HCT116 (cell line): Measurements from ENCODE around the gene PLCE1. TPM values are rescaled to one million over a fixed set of nuclear protein-coding genes. Genes with fewer than 3 reads are reported as not detected.

Source experiments
- ATAC-seq: fragments of 200-7000 bp; cut with Tn5 transposase; 2 replicates; pipeline ENCODE4 v1.9.1; 2020; ENCODE audit warnings: mild to moderate bottlenecking, moderate library complexity
- BruUV-seq: library from RNA; stranded (reverse); fragments of 400-500 nt; replicated peaks from 2 replicates; lab custom pipeline; 2021; lab: Mats Ljungman, UMichigan
- CTCF ChIA-PET: fragments of 300-600 bp; sonication (Branson Sonifier 250); formaldehyde crosslinking; loops from one replicate; lab custom pipeline; 2021; ENCODE audit warnings: antibody characterized with exemption; lab: Charles Lee
- POLR2A ChIA-PET: fragments of 300-600, 350-600 bp; sonication (Branson Sonifier 250); formaldehyde crosslinking; loops from one replicate; lab custom pipeline; 2021; ENCODE audit warnings: antibody characterized with exemption; lab: Charles Lee
- RAD21 ChIA-PET, 2 experiments: fragments of 300-600 bp; sonication (Branson Sonifier 250); formaldehyde crosslinking; loops; one replicate each; lab custom pipeline; 2023; ENCODE audit warnings: low total read pairs in 2 of 2; ENCODE audit not compliant: uncharacterized antibody in 2 of 2, unreplicated experiment in 2 of 2, low non-redundant PET in 1 of 2; lab: Charles Lee
- DNase-seq: peaks from one replicate; pipeline ENCODE4 v3.0.0-alpha.2; 2010; ENCODE audit warnings: low read depth, low spot score
- H2AFZ ChIP-seq: fragments of 200-600 bp; shearing (Covaris generic), sonication (generic); 2 replicates; pipeline ENCODE4 v1.6.1; 2017; ENCODE audit warnings: low read depth, mixed run types, mixed read lengths, antibody characterized with exemption, low read length; ENCODE audit not compliant: poor library complexity, severe bottlenecking
- H3K27ac ChIP-seq: 2 replicates; pipeline ENCODE4 v1.5.1; 2012; ENCODE audit warnings: low read depth, low read length
- H3K27me3 ChIP-seq: fragments of 200-600 bp; sonication (generic); 2 replicates; pipeline ENCODE4 v1.6.1; 2016; ENCODE audit warnings: mixed run types, low read length, mixed read lengths; ENCODE audit not compliant: insufficient read depth
- H3K36me3 ChIP-seq, 2 experiments: fragments of 200-500 bp in 1 of 2; fragments of 200-600 bp in 1 of 2; sonication (Bioruptor generic) in 1 of 2; sonication (generic) in 1 of 2; 2 replicates each; pipeline versions ENCODE4 v1.5.1 to v1.6.1; 2014 to 2016; ENCODE audit warnings: low read length in 2 of 2, inconsistent platforms in 1 of 2, mixed read lengths in 1 of 2, mixed run types in 1 of 2; ENCODE audit not compliant: insufficient read depth in 2 of 2, control insufficient read depth in 1 of 2
- H3K4me1 ChIP-seq, 2 experiments: fragments of 200-600 bp in 1 of 2; sonication (generic) in 1 of 2; 2 replicates each; pipeline versions ENCODE4 v1.5.1 to v1.6.1; 2012 to 2017; ENCODE audit warnings: low read length in 2 of 2, inconsistent platforms in 1 of 2, mild to moderate bottlenecking in 1 of 2, mixed read lengths in 1 of 2, mixed run types in 1 of 2, moderate library complexity in 1 of 2; ENCODE audit not compliant: insufficient read depth in 2 of 2, control insufficient read depth in 1 of 2
- H3K4me2 ChIP-seq: fragments of 200-600 bp; sonication (generic); 2 replicates; pipeline ENCODE4 v1.6.1; 2017; ENCODE audit warnings: mixed run types, low read length, mixed read lengths
- H3K4me3 ChIP-seq, 2 experiments: fragments of 200-600 bp in 1 of 2; sonication (generic) in 1 of 2; replicated peaks in 1 of 2; 2 replicates each; pipeline ENCODE4 v1.5.1; 2011 to 2016; ENCODE audit warnings: low read length in 2 of 2, control low read depth in 1 of 2, low read depth in 1 of 2, mild to moderate bottlenecking in 1 of 2, mixed read lengths in 1 of 2, mixed run types in 1 of 2
- H3K79me2 ChIP-seq: fragments of 200-600 bp; sonication (generic); 2 replicates; pipeline ENCODE4 v1.6.1; 2017; ENCODE audit warnings: mild to moderate bottlenecking, mixed run types, low read length, moderate library complexity, mixed read lengths; ENCODE audit not compliant: insufficient read depth
- H3K9ac ChIP-seq: fragments of 200-600 bp; sonication (generic); 2 replicates; pipeline ENCODE4 v1.6.1; 2016; ENCODE audit warnings: low read length, mixed read lengths
- H3K9me2 ChIP-seq: fragments of 200-600 bp; sonication (generic), shearing (Covaris generic); 2 replicates; pipeline ENCODE4 v1.6.1; 2017; ENCODE audit warnings: mixed run types, mild to moderate bottlenecking, moderate library complexity; ENCODE audit not compliant: insufficient read depth
- H3K9me3 ChIP-seq, 2 experiments: fragments of 200-500 bp in 1 of 2; fragments of 200-600 bp in 1 of 2; sonication (Bioruptor generic) in 1 of 2; sonication (generic) in 1 of 2; 2 replicates each; pipeline ENCODE4 v1.6.1; 2014 to 2017; ENCODE audit warnings: low read length in 2 of 2, mixed read lengths in 2 of 2, inconsistent platforms in 1 of 2, low read depth in 1 of 2, mild to moderate bottlenecking in 1 of 2, mixed run types in 1 of 2, moderate library complexity in 1 of 2; ENCODE audit not compliant: control insufficient read depth in 1 of 2, insufficient read depth in 1 of 2
- H4K20me1 ChIP-seq: fragments of 200-600 bp; sonication (generic), shearing (Covaris generic); 2 replicates; pipeline ENCODE4 v1.6.1; 2017; ENCODE audit warnings: mixed run types, mild to moderate bottlenecking, moderate library complexity; ENCODE audit not compliant: insufficient read depth
- ELF1 ChIP-seq: IDR thresholded peaks from 2 replicates; pipeline ENCODE4 v1.6.1; 2012; ENCODE audit warnings: low read depth, borderline replicate concordance
- EZH2 ChIP-seq: fragments of 200-600 bp; sonication (generic); IDR thresholded peaks from 2 replicates; pipeline ENCODE4 v1.6.1; 2017; ENCODE audit warnings: antibody characterized with exemption, mixed run types
- JUND ChIP-seq: IDR thresholded peaks from 2 replicates; pipeline ENCODE4 v1.6.1; 2012
- RAD21 ChIP-seq: IDR thresholded peaks from 2 replicates; pipeline ENCODE4 v1.6.1; 2012; ENCODE audit warnings: low read depth, mild to moderate bottlenecking
- SP1 ChIP-seq: IDR thresholded peaks from 2 replicates; pipeline ENCODE4 v1.6.1; 2012; ENCODE audit warnings: low read depth
- SRF ChIP-seq: IDR thresholded peaks from 2 replicates; pipeline ENCODE4 v1.6.1; 2012; ENCODE audit warnings: low read depth
- ZFX ChIP-seq: fragments of 450-650 bp; IDR thresholded peaks from 2 replicates; pipeline ENCODE4 v1.6.1; 2017
- intact Hi-C: fragments of 100-400 bp; cut with micrococcal nuclease; formaldehyde crosslinking; loops from 2 replicates; pipeline ENCODE4 v1.10.0; 2022
- total RNA-seq: library from RNA; stranded (reverse); gene quantifications from one replicate; pipeline ENCODE4 v1.2.1, GENCODE V29; 2021; ENCODE audit not compliant: unreplicated experiment
- TF ChIP-seq, protein P1 (sequence below): IDR thresholded peaks from 2 replicates; pipeline ENCODE4 v1.6.1; 2012; ENCODE audit warnings: low read depth
- TF ChIP-seq, protein P2 (sequence below), 3 experiments: fragments of 200-600 bp in 1 of 3; sonication (generic) in 1 of 3; IDR thresholded peaks in 2 of 3; conservative IDR thresholded peaks in 1 of 3; 2 replicates each; pipeline ENCODE4 v1.5.1; 2012 to 2017; ENCODE audit warnings: low read depth in 2 of 3, low read length in 2 of 3, antibody characterized with exemption in 1 of 3, borderline replicate concordance in 1 of 3, control low read depth in 1 of 3, mild to moderate bottlenecking in 1 of 3, mixed read lengths in 1 of 3, mixed run types in 1 of 3, moderate library complexity in 1 of 3; ENCODE audit not compliant: insufficient read depth in 1 of 3
- TF ChIP-seq, protein P3 (sequence below): IDR thresholded peaks from 2 replicates; pipeline ENCODE4 v1.6.1; 2012
- TF ChIP-seq, protein P4 (sequence below): IDR thresholded peaks from 2 replicates; pipeline ENCODE4 v1.6.1; 2011; ENCODE audit warnings: mild to moderate bottlenecking, low read length, moderate library complexity; ENCODE audit not compliant: insufficient replicate concordance; ENCODE audit errors: extremely low read depth

The PLCE1 gene
- total RNA-seq, 1 experiment from 2014 or later, result 2.5 TPM

DNA sequence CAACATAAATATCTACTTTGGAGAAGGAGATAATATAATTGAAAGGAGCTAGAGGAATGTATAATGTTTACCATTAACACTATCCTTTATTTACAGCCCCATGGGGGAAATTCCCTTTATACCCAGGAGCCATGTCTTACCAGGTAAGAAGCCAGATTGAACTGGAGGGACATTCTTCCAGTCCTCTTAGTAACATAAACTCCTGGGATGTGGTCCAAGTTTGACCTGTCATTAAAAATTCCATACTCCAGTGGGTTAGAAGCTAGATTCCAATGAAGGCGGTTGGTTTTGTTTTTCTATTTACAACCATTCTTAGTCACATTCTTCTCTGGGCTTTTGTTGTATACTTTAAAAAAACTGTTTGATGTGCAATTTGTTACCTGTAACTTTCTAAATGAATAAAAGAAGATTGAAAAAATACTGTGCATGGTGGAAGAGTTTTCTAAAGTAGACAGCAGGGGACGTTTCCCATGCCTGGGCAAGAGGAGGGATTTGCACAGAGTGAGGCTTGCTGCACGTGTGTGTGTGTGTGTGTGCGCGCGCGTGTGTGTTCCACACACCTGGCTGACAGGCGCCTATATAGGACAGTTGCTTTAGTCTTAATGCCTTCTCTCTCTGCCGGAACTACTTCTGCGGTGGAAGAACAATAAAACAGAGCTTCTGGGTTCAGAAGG lies 2.0 kb downstream of the PLCE1 start:
- Histone ChIP-seq H3K36me3 (no peaks in the 10 kb centered on the region), H3K9me2 (no peaks in the 10 kb centered on the region), H3K27ac (no peak overlapping the region), H3K4me1 (peaks cover 24 to 36% of the 10 kb centered on the region in 2 experiments), H4K20me1 (no peaks in the 10 kb centered on the region), H3K9me3 (no peaks in the 10 kb centered on the region), H3K79me2 (no peaks in the 10 kb centered on the region), H3K4me2 (no peak overlapping the region), H3K4me3 (no peak overlapping the region), H3K9ac (no peak overlapping the region), H2AFZ (no peak overlapping the region), H3K27me3 (no peaks in the 10 kb centered on the region)
- TF ChIP-seq EZH2 (no peak), ELF1 (no peak), RAD21 (no peak), ZFX (no peak), JUND (no peak), SP1 (no peak), SRF (no peak)
- TF ChIP-seq, protein P1, sequence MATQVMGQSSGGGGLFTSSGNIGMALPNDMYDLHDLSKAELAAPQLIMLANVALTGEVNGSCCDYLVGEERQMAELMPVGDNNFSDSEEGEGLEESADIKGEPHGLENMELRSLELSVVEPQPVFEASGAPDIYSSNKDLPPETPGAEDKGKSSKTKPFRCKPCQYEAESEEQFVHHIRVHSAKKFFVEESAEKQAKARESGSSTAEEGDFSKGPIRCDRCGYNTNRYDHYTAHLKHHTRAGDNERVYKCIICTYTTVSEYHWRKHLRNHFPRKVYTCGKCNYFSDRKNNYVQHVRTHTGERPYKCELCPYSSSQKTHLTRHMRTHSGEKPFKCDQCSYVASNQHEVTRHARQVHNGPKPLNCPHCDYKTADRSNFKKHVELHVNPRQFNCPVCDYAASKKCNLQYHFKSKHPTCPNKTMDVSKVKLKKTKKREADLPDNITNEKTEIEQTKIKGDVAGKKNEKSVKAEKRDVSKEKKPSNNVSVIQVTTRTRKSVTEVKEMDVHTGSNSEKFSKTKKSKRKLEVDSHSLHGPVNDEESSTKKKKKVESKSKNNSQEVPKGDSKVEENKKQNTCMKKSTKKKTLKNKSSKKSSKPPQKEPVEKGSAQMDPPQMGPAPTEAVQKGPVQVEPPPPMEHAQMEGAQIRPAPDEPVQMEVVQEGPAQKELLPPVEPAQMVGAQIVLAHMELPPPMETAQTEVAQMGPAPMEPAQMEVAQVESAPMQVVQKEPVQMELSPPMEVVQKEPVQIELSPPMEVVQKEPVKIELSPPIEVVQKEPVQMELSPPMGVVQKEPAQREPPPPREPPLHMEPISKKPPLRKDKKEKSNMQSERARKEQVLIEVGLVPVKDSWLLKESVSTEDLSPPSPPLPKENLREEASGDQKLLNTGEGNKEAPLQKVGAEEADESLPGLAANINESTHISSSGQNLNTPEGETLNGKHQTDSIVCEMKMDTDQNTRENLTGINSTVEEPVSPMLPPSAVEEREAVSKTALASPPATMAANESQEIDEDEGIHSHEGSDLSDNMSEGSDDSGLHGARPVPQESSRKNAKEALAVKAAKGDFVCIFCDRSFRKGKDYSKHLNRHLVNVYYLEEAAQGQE, result no peak
- TF ChIP-seq, protein P2, sequence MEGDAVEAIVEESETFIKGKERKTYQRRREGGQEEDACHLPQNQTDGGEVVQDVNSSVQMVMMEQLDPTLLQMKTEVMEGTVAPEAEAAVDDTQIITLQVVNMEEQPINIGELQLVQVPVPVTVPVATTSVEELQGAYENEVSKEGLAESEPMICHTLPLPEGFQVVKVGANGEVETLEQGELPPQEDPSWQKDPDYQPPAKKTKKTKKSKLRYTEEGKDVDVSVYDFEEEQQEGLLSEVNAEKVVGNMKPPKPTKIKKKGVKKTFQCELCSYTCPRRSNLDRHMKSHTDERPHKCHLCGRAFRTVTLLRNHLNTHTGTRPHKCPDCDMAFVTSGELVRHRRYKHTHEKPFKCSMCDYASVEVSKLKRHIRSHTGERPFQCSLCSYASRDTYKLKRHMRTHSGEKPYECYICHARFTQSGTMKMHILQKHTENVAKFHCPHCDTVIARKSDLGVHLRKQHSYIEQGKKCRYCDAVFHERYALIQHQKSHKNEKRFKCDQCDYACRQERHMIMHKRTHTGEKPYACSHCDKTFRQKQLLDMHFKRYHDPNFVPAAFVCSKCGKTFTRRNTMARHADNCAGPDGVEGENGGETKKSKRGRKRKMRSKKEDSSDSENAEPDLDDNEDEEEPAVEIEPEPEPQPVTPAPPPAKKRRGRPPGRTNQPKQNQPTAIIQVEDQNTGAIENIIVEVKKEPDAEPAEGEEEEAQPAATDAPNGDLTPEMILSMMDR (IDR thresholded peaks at IDR 0.05 in 2 of 3, conservative IDR thresholded peaks at IDR 0.05 in 1 of 3; ENCODE audit: borderline replicate concordance in 1 of 3, insufficient read depth in 1 of 3, low read depth in 2 of 3, low read length in 2 of 3), result no peak
- TF ChIP-seq, protein P3, sequence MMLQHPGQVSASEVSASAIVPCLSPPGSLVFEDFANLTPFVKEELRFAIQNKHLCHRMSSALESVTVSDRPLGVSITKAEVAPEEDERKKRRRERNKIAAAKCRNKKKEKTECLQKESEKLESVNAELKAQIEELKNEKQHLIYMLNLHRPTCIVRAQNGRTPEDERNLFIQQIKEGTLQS, result no peak
- TF ChIP-seq, protein P4, sequence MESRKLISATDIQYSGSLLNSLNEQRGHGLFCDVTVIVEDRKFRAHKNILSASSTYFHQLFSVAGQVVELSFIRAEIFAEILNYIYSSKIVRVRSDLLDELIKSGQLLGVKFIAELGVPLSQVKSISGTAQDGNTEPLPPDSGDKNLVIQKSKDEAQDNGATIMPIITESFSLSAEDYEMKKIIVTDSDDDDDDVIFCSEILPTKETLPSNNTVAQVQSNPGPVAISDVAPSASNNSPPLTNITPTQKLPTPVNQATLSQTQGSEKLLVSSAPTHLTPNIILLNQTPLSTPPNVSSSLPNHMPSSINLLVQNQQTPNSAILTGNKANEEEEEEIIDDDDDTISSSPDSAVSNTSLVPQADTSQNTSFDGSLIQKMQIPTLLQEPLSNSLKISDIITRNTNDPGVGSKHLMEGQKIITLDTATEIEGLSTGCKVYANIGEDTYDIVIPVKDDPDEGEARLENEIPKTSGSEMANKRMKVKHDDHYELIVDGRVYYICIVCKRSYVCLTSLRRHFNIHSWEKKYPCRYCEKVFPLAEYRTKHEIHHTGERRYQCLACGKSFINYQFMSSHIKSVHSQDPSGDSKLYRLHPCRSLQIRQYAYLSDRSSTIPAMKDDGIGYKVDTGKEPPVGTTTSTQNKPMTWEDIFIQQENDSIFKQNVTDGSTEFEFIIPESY, result no peak
- ChIA-PET POLR2A (no interaction called here), CTCF (no interaction called here), RAD21 (no interaction called here)
- no TSS peak for BruUV-seq
- intact Hi-C loops, result no loop called here
- ATAC-seq, result no peak
- no peak for DNase-seq
